ENCODE measurements around the gene RUSC2.

- TF ChIP-seq CTCF (IDR thresholded peaks at IDR 0.05), result no peak
- no peak for TF ChIP-seq POLR2A (IDR thresholded peaks at IDR 0.05)
- TF ChIP-seq EP300 (IDR thresholded peaks at IDR 0.05), result no peak
These were observed 8.4 kb upstream of the RUSC2 start for GRCh38 chr9:35481347-35481975.

Data from ovary (tissue), 3 donors.